Activated T-cell treated with anti-CD3 and anti-CD28 coated beads, Interleukin-2, amount 50 U/mL, for 24 hours (primary cell): ENCODE measurements around the gene PRR14L.
A peak's percentile ranks its signal among the peaks of the same experiment; 100 is the strongest.
"Not testable (repeated sequence)": the region's sequence is repeated elsewhere in the genome, so short reads cannot be mapped to it uniquely, and the experiment has no call there.

Source experiments
- DNase-seq: peaks from one replicate; pipeline ENCODE4 v3.0.0-alpha.2; 2020
- H3K27ac Mint-ChIP-seq: 2 replicates; pipeline ENCODE4 v1.8.0; 2020; ENCODE audit warnings: mild to moderate bottlenecking, mixed read lengths
- H3K27me3 Mint-ChIP-seq: 2 replicates; pipeline ENCODE4 v1.8.0; 2020; ENCODE audit warnings: mixed read lengths
- H3K36me3 Mint-ChIP-seq: 2 replicates; pipeline ENCODE4 v1.8.0; 2020; ENCODE audit warnings: low read depth, mixed read lengths
- H3K4me1 Mint-ChIP-seq: 2 replicates; pipeline ENCODE4 v1.8.0; 2020; ENCODE audit warnings: low read depth, mixed read lengths
- H3K4me3 Mint-ChIP-seq: 2 replicates; pipeline ENCODE4 v1.8.0; 2020; ENCODE audit warnings: mild to moderate bottlenecking, moderate library complexity, mixed read lengths
- H3K9me3 Mint-ChIP-seq: 2 replicates; pipeline ENCODE4 v1.8.0; 2020; ENCODE audit warnings: mixed read lengths

Gene PRR14L

GRCh38 chr22:31749636-31750364, at the start of gene PRR14L:
TSS of gene PRR14L (minus strand) at chr22:31750132. CDS start at chr22:31738860, 11,272 bp downstream.
- DNase-seq = peak; percentile 99
- H3K9me3 Mint-ChIP-seq = no peaks in the 10 kb centered on the region
- H3K36me3 Mint-ChIP-seq = peaks cover 48% of the 10 kb centered on the region
- no peaks in the 10 kb centered on the region for H3K27me3 Mint-ChIP-seq
- H3K27ac Mint-ChIP-seq = peak within 1 kb of the TSS; percentile 95
- H3K4me3 Mint-ChIP-seq = peak within 1 kb of the TSS; percentile 95
- peaks cover 56% of the 10 kb centered on the region for H3K4me1 Mint-ChIP-seq

- peaks cover 81% of the 10 kb centered on the region for H3K36me3 Mint-ChIP-seq
- H3K27me3 Mint-ChIP-seq = not testable (repeated sequence)
These were observed 49.4 kb upstream of the PRR14L start for GRCh38 chr22:31799358-31799757.

GRCh38 chr22:31790240-31790639, 40.3 kb upstream of the PRR14L start:
- Mint-ChIP-seq H3K4me3 (no peak overlapping the region), H3K4me1 (peaks cover 8% of the 10 kb centered on the region), H3K27me3 (no peaks in the 10 kb centered on the region), H3K9me3 (no peaks in the 10 kb centered on the region), H3K36me3 (peaks cover 66% of the 10 kb centered on the region), H3K27ac (no peak overlapping the region)
- no peak for DNase-seq

More at GRCh38 chr22:31799358-31799757, 49.4 kb upstream of the PRR14L start:
- not testable (repeated sequence) for DNase-seq, H3K4me1 Mint-ChIP-seq, H3K9me3 Mint-ChIP-seq, H3K4me3 Mint-ChIP-seq, H3K27ac Mint-ChIP-seq

GRCh38 chr22:31789803-31790202, 39.9 kb upstream of the PRR14L start:
- peaks cover 8% of the 10 kb centered on the region for H3K4me1 Mint-ChIP-seq

DNA sequence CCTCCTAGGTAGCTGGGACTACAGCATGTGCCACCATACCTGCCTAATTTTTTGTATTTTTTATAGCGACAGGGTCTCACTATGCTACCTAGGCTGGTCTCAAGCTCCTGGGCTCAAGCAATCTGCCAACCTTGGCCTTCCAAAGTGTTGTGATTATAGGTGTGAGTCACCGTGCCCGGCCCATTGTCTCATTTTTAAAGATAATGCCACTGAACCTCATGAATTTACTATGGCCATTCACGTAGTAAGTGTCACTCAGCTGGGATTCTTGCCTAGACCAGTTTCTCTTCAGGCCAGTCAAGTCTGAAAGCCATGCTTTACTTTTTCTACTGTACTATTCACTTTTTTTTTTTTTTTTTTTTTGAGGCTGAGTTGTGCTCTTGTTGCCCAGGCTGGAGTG, 26.3 kb upstream of the PRR14L start:
- no peak for DNase-seq
- no peaks in the 10 kb centered on the region for H3K27me3 Mint-ChIP-seq
- no peaks in the 10 kb centered on the region for H3K4me1 Mint-ChIP-seq

More at GRCh38 chr22:31789803-31790202, 39.9 kb upstream of the PRR14L start:
- Mint-ChIP-seq H3K27me3 (no peaks in the 10 kb centered on the region), H3K4me3 (no peak overlapping the region), H3K27ac (no peak overlapping the region), H3K36me3 (peaks cover 66% of the 10 kb centered on the region), H3K9me3 (no peaks in the 10 kb centered on the region)
- DNase-seq = no peak

DNA sequence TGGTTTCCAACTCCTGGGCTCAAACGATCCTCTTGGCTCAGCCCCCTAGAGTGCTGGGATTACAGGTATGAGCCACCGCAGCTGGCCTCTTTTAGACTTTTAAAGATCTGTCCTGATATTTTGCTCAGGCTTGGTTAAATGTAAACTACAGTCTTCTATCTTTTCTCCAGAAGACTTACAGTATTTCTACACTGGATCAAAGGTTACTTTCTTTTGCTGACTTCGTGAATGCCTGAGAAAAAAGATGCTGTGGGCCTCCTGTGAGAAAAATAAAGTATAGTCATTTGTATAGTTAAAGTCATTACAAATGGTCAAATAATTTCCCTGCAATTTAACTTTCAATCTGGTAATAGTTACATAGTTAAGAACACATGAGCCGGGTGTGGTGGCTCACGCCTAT, 23.5 kb upstream of the PRR14L start:
- Mint-ChIP-seq H3K4me1 (peaks cover 8% of the 10 kb centered on the region), H3K27me3 (no peaks in the 10 kb centered on the region), H3K4me3 (no peak overlapping the region), H3K27ac (no peak overlapping the region), H3K9me3 (no peaks in the 10 kb centered on the region), H3K36me3 (peaks cover 81% of the 10 kb centered on the region)
- no peak for DNase-seq

More for the DNA sequence above, 26.3 kb upstream of the PRR14L start:
- Mint-ChIP-seq H3K4me3 (no peak overlapping the region), H3K36me3 (peaks cover 80% of the 10 kb centered on the region), H3K9me3 (no peaks in the 10 kb centered on the region), H3K27ac (no peak overlapping the region)

GRCh38 chr22:31768422-31769059, 18.6 kb upstream of the PRR14L start:
- peaks cover 9% of the 10 kb centered on the region for H3K4me1 Mint-ChIP-seq
- no peak overlapping the region for H3K4me3 Mint-ChIP-seq
- H3K27ac Mint-ChIP-seq = peak overlapping the region; percentile 79
- no peaks in the 10 kb centered on the region for H3K9me3 Mint-ChIP-seq
- peaks cover 83% of the 10 kb centered on the region for H3K36me3 Mint-ChIP-seq
- H3K27me3 Mint-ChIP-seq = no peaks in the 10 kb centered on the region
- no peak for DNase-seq

GRCh38 chr22:31764785-31765184, 14.9 kb upstream of the PRR14L start:
- peaks cover 7% of the 10 kb centered on the region for H3K4me1 Mint-ChIP-seq
- no peaks in the 10 kb centered on the region for H3K27me3 Mint-ChIP-seq
- no peak overlapping the region for H3K4me3 Mint-ChIP-seq
- DNase-seq = no peak
- no peak overlapping the region for H3K27ac Mint-ChIP-seq
- H3K9me3 Mint-ChIP-seq = no peaks in the 10 kb centered on the region
- peaks cover 84% of the 10 kb centered on the region for H3K36me3 Mint-ChIP-seq

DNA sequence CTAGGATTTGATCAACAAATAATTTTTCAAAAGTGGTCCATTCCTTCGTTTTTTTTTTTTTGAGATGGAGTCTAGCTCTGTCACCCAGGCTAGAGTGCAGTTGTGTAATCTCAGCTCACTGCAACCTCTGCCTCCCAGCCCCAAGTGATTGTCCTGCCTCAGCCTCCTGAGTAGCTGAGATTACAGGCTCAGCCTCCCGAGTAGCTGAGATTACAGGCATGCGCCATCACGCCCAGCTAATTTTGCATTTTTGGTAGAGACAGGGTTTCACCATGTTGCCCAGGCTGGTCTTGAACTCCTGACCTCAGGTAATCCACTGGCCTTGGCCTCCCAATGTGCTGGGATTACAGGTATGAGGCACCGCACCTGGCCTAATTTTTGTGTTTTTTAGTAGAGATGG, 8.9 kb upstream of the PRR14L start:
- H3K4me1 Mint-ChIP-seq = peaks cover 19% of the 10 kb centered on the region
- not testable (repeated sequence) for DNase-seq, H3K9me3 Mint-ChIP-seq, H3K27ac Mint-ChIP-seq, H3K27me3 Mint-ChIP-seq, H3K4me3 Mint-ChIP-seq
- H3K36me3 Mint-ChIP-seq = peaks cover 59% of the 10 kb centered on the region

DNA sequence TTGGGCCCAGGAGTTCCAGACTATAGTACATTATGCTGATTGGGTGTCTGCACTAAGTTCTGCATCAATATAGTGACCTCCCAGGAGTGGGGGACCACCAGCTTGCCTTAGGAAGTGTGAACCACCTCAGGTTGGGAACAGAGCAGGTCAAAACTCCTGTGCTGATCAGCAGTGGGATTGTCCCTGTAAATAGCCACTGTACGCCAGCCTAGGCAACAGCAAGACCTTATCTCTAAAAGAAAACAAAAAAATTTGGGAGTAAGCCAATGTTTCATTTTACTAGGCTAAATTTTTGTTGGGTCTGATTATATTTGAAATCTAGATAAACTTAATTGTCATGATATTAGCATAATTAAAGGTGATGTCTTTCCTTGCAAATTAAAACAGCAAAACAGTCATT, 7.3 kb upstream of the PRR14L start:
- Mint-ChIP-seq H3K4me1 (peaks cover 30% of the 10 kb centered on the region), H3K36me3 (peaks cover 51% of the 10 kb centered on the region), H3K9me3 (no peaks in the 10 kb centered on the region), H3K27me3 (no peaks in the 10 kb centered on the region), H3K4me3 (no peak overlapping the region), H3K27ac (no peak overlapping the region)
- no peak for DNase-seq

DNA sequence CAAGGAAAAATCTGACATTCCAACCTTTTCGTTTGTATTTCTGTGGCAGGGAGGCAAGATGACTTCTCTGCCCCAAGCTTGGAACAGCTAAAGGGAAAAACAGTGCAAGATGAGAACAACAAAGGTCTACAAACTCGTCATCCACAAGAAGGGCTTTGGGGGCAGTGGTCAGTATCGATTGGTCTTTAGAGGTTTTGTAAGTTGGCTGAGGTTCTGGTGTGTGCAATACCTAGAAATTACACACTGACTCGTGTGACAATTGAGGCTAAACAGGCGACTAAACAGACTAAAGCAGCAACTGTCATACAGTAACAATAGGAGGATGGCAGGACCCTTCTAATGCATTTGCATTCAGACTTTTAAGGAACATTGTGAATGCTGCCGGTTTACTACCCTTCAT, 4.9 kb upstream of the PRR14L start:
- Mint-ChIP-seq H3K27me3 (no peaks in the 10 kb centered on the region), H3K36me3 (peaks cover 28% of the 10 kb centered on the region), H3K4me3 (peak overlapping the region; percentile 95), H3K4me1 (peaks cover 40% of the 10 kb centered on the region), H3K27ac (peak overlapping the region; percentile 99), H3K9me3 (no peaks in the 10 kb centered on the region)
- DNase-seq = no peak

- Mint-ChIP-seq H3K36me3 (peaks cover 30% of the 10 kb centered on the region), H3K4me1 (peaks cover 42% of the 10 kb centered on the region), H3K4me3 (peak within 1 kb of the TSS; percentile 95), H3K9me3 (no peaks in the 10 kb centered on the region), H3K27me3 (no peaks in the 10 kb centered on the region), H3K27ac (peak within 1 kb of the TSS; percentile 99)
- peak; percentile 98 for DNase-seq
These were observed 3.9 kb upstream of the PRR14L start, which contains the start of gene DEPDC5 for GRCh38 chr22:31753634-31754501. TSS of gene DEPDC5 (plus strand) at chr22:31754019. CDS start at chr22:31754922, 903 bp downstream.

GRCh38 chr22:31753005-31753633, 3.2 kb upstream of the PRR14L start:
- DNase-seq = peak; percentile 50

More at GRCh38 chr22:31753005-31753633, 3.2 kb upstream of the PRR14L start:
- H3K9me3 Mint-ChIP-seq = no peaks in the 10 kb centered on the region
- H3K27ac Mint-ChIP-seq = peak overlapping the region; percentile 99
- peak overlapping the region; percentile 95 for H3K4me3 Mint-ChIP-seq
- H3K4me1 Mint-ChIP-seq = peaks cover 49% of the 10 kb centered on the region
- H3K27me3 Mint-ChIP-seq = no peaks in the 10 kb centered on the region
- peaks cover 30% of the 10 kb centered on the region for H3K36me3 Mint-ChIP-seq
